HG03342 (cell line): ENCODE measurements around the gene USP34.
A peak's percentile ranks its signal among the peaks of the same experiment; 100 is the strongest.
"Not testable (repeated sequence)": the region's sequence is repeated elsewhere in the genome, so short reads cannot be mapped to it uniquely, and the experiment has no call there.

Experiments used
- ATAC-seq: cut with Tn5 transposase; IDR thresholded peaks from one replicate; pipeline ENCODE4 v1.9.1; 2021; ENCODE audit warnings: mild to moderate bottlenecking, moderate library complexity; ENCODE audit not compliant: unreplicated experiment

The USP34 gene

GRCh38 chr2:61167579-61167978 lies 303.3 kb downstream of the USP34 start:
- ATAC-seq, result no peak

DNA sequence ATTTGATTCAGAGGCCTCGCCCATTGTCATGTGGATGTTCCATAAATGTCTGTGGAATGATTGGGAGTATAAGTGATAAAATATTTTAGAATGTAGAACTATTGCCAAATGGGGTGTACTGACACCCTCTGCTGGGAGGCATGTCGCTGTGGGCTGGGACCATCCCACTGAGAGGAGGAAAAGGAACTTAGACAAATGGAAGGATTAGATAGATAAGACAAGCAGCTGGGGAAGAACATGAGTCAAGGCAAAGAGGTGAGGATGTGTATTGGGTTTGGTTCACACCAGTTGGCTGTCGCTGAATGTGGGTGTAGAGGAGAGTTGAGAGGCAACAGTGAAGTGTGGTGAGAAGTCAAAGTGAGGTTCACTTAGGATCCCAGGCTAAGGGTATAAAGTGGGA lies 304.9 kb downstream of the USP34 start:
- ATAC-seq, result no peak

DNA sequence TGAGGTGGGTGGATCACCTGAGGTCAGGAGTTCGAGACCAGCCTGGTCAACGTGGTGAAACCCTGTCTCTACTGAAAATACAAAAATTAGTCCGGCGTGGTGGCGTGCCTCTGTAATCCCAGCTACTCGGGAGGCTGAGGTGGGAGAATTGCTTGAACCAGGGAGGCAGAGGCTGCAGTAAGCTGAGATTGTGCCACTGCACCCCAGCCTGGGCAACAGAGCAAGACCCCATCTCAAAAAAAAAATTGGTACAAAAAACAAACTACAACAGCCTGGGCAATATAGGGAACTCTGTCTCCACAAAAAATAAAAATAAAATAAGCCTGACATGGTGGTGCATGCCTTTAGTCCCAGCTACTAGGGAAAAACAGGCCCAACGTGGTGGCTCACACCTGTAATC lies 305.8 kb downstream of the USP34 start:
- not testable (repeated sequence) for ATAC-seq

DNA sequence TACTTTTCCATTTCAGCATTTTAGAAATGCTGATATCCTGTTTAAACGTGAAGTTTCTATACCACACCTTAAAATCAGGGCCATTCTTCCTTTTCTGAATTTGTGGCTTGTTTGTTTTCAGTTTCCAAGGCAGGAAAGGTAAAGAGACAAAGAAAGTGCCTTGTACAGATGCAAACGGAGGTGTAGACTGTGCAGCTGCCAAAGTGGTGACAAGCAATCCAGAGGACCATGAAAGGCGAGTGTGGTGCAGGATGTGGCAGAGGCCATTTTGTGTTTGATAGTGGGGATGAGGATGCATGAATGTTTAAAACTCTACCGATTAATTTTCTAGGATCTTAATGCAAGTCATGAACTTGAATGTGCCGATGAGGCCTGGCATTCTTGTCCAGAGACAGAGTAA lies 308.2 kb downstream of the USP34 start:
- ATAC-seq, result no peak

DNA sequence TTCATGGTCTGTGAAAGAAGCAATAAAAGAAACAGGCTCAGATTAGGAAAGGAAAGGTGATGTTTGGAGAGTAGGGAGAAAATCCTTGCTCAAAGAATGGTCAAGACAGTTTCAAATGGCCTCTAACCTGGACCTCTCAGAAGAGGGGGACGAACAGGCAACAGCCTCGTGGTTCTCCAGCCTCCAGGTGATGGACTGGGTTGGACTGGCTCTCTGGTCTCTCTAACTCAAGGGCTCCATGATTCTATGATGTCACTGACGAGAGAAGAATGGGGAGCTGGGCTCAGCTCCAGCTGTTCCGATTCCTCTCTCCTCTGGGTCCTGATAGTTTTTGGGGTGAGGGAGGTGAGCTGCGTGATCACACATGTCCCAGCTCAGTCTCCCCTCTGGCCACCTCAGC lies 309.0 kb downstream of the USP34 start, which contains the start of gene C2orf74:
TSS of gene C2orf74 (plus strand) at position 301 of the 400 bp plus-strand sequence. CDS start 327 bp downstream, outside the sequence.
- no peak for ATAC-seq

- no peak for ATAC-seq
Observed at GRCh38 chr2:61158356-61158955, 312.4 kb downstream of the USP34 start.

GRCh38 chr2:61157371-61158003 lies 313.4 kb downstream of the USP34 start:
- ATAC-seq, result no peak

DNA sequence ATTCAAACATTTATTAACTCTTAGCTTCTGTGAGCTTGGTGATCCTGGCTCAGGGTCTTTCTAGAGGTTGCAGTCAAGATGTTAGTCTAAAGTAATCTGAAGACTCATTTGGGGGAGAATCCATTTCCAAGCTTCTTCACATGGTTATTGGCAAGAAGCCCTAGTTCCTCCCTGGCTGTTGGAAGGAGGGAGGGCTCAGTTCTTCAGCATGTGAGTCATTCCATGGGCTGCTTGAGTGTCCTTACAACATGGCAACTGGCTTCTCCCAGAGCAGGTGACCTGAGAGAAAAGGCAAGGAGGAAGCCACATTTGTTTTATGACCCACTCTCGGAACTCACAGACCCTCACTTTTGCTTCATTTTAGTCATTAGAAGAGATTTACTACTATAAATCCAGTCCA lies 319.5 kb downstream of the USP34 start:
- no peak for ATAC-seq

- ATAC-seq, result no peak
Observed at GRCh38 chr2:61149074-61149473, 321.8 kb downstream of the USP34 start.

- ATAC-seq, result not testable (repeated sequence)
Observed at GRCh38 chr2:61148091-61148490, 322.8 kb downstream of the USP34 start.

DNA sequence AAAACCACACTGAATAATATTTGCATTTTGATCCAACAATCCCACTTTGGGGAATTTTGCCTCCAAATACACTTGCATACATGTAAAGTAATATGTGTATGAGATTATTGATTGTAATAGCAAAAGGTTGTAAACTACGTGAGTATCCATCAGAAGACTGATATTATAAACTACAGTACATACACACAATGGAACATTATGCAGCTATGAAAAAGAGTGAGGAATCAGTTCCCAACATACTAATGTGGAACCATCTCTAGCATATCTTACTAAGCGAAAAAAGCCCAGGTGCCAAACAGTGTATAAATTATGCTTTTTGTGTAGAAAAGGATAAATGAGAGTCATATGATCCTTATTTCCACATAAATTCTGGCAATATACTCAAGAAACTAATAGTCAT lies 324.9 kb downstream of the USP34 start:
- ATAC-seq, result no peak

GRCh38 chr2:61144697-61145268 lies 326.1 kb downstream of the USP34 start:
- ATAC-seq, result peak; percentile 87

GRCh38 chr2:61141151-61141550 lies 329.7 kb downstream of the USP34 start:
- ATAC-seq, result no peak

DNA sequence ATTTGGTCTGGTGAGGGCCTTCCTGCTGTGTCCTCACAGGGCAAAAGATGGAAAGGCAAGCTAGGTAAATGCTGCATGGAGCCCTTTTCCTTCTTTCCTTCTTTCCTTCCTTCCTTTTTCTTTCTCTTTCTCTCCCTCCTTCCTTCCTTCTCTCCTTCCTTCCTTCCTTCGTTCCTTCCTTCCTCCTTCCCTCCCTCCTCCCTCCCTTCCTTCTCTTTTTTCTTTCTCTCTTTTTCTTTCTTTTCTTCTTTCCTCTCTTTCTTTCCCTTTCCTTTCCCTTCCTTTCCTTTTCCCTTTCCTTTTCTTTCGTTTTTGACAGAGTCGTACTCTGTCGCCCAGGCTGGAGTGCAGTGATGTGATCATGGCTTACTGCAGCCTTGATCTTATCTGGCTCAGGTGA lies 332.0 kb downstream of the USP34 start:
- ATAC-seq, result no peak
